ENCODE measurements around the gene MMP17. TPM values are rescaled to one million over a fixed set of nuclear protein-coding genes. Genes with fewer than 3 reads are reported as not detected.

MMP17 gene
- total RNA-seq, 1 donor from 2014 or later = 5.2 TPM

DNA sequence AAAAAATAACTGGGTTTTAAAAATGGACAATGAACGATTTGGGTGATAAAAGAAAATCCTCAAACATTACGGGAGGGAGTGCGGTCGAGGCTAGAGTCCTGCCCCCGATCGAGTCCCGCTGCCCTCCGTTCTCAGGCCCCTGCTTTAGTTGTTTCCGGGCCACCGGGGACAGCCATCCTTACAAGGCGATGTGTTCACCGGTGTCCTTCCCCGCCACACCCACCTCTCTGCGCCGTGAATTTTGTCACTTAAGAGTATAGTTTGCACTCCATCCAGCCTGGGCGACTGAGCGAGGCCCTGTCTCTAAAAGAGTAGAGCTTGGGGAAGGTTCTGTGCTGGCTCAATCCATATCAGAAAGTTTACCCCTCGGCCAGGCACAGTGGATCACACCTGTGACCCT is 69.1 kb downstream of the MMP17 start:
- Histone ChIP-seq H3K4me1 (peaks cover 64% of the 10 kb centered on the region), H3K27me3 (no peaks in the 10 kb centered on the region), H3K4me3 (peak overlapping the region in 1 of 2 donors; percentile 85), H3K27ac (peak overlapping the region; percentile 98), H3K36me3 (peaks cover 0 to 11% of the 10 kb centered on the region in 2 donors), H3K9me3 (no peaks in the 10 kb centered on the region)
- intact Hi-C loops (cut with DNase I) = no loop called here
- TF ChIP-seq POLR2AphosphoS5 (IDR thresholded peaks at IDR 0.05; ENCODE audit: insufficient read depth in 1 of 2, low read depth in 1 of 2) (no peak), POLR2A (IDR thresholded peaks at IDR 0.05) (no peak)
- TF ChIP-seq, protein P1, sequence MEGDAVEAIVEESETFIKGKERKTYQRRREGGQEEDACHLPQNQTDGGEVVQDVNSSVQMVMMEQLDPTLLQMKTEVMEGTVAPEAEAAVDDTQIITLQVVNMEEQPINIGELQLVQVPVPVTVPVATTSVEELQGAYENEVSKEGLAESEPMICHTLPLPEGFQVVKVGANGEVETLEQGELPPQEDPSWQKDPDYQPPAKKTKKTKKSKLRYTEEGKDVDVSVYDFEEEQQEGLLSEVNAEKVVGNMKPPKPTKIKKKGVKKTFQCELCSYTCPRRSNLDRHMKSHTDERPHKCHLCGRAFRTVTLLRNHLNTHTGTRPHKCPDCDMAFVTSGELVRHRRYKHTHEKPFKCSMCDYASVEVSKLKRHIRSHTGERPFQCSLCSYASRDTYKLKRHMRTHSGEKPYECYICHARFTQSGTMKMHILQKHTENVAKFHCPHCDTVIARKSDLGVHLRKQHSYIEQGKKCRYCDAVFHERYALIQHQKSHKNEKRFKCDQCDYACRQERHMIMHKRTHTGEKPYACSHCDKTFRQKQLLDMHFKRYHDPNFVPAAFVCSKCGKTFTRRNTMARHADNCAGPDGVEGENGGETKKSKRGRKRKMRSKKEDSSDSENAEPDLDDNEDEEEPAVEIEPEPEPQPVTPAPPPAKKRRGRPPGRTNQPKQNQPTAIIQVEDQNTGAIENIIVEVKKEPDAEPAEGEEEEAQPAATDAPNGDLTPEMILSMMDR (IDR thresholded peaks at IDR 0.05) = no peak
- no peak for DNase-seq (ENCODE audit: extremely low spot score in 2 of 2)

DNA sequence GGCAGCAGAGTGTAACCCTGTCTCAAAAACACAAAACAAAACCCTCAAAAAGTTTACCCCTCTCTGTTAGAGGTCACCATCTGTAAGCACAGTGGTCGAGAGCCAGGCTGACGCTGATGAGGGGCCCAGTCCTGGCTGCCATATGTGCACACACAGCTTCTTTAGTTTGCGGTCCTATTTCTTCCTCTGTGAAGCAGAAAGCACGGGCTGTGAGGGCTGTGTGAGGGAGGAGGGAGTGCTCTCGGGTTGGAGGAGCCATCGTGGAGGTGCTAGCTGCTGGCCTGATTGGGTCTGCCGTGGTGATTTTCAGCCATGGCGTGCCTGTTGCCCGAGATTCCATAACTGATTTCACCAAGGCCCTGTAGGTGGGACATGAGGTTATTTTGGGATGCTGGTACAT is 69.7 kb downstream of the MMP17 start:
- Histone ChIP-seq H3K36me3 (peaks cover 0 to 11% of the 10 kb centered on the region in 2 donors), H3K27ac (peak overlapping the region; percentile 98), H3K4me3 (no peak overlapping the region), H3K9me3 (no peaks in the 10 kb centered on the region), H3K4me1 (peaks cover 70% of the 10 kb centered on the region), H3K27me3 (no peaks in the 10 kb centered on the region)
- intact Hi-C loops (cut with DNase I) = no loop called here
- no peak for DNase-seq (ENCODE audit: extremely low spot score in 2 of 2)
- TF ChIP-seq POLR2A (IDR thresholded peaks at IDR 0.05) (no peak), POLR2AphosphoS5 (IDR thresholded peaks at IDR 0.05; ENCODE audit: insufficient read depth in 1 of 2, low read depth in 1 of 2) (no peak)
- TF ChIP-seq, protein P1 (IDR thresholded peaks at IDR 0.05) = no peak

DNA sequence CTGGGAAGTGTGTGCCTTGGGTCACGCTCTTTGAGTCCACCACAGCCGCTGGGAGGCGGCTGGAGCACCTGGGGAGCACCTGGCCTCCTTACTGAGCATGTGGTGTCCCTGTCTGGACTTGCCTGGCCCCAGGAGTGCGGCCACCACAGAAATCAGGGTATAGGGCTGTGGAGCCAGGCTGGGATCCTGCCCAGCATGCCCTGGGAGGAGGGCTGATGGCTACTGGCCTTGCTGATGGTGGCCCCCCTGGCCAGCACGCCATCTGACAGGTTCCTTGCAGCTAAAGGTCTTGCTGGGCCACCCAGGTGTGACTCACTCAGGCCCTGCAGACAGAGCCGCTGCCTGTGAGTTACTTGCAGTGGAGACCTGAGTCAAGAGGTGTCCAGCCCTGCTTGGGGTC is 72.2 kb downstream of the MMP17 start:
- no peak overlapping the region for H3K4me3 ChIP-seq
- no peak for DNase-seq (ENCODE audit: extremely low spot score in 2 of 2)
- peaks cover 91% of the 10 kb centered on the region for H3K4me1 ChIP-seq
- TF ChIP-seq, protein P1 (IDR thresholded peaks at IDR 0.05) = no peak
- TF ChIP-seq POLR2AphosphoS5 (IDR thresholded peaks at IDR 0.05; ENCODE audit: insufficient read depth in 1 of 2, low read depth in 1 of 2) = no peak
- no peak for TF ChIP-seq POLR2A (IDR thresholded peaks at IDR 0.05)
- no peaks in the 10 kb centered on the region for H3K9me3 ChIP-seq
- no peak overlapping the region for H3K27ac ChIP-seq
- no peaks in the 10 kb centered on the region for H3K27me3 ChIP-seq
- intact Hi-C loops (cut with DNase I) = no loop called here
- H3K36me3 ChIP-seq = peaks cover 0 to 11% of the 10 kb centered on the region in 2 donors

Small RNA genes within 50 kb of the gene (small RNA-seq; reads per million reads assigned to genes)
- gene RNA5SP378 (not detected), gene RNU6-1017P (not detected)

Other genes with a start within 250 kb of the MMP17 start
- 34.9 TPM for gene SFSWAP, start 117.3 kb upstream of the MMP17 start, total RNA-seq
- gene ULK1, start 66.2 kb downstream of the MMP17 start, total RNA-seq = 33.1 TPM
- 37.6 TPM for gene PUS1, start 100.9 kb downstream of the MMP17 start, total RNA-seq
- 35.6 TPM for gene EP400, start 121.5 kb downstream of the MMP17 start, total RNA-seq

Measured in vagina (tissue), 2 donors.